HG03442 (cell line): ENCODE measurements around the gene LGR5.

Source experiments
- ATAC-seq: cut with Tn5 transposase; IDR thresholded peaks from one replicate; pipeline ENCODE4 v1.9.1; 2021; ENCODE audit warnings: mild to moderate bottlenecking, moderate library complexity; ENCODE audit not compliant: unreplicated experiment

LGR5 gene

GRCh38 chr12:71436696-71437095 is 2.9 kb upstream of the LGR5 start:
- ATAC-seq: no peak

GRCh38 chr12:71438670-71439361 is 782 bp upstream of the LGR5 start:
- no peak for ATAC-seq

GRCh38 chr12:71439362-71439612 is 311 bp upstream of the LGR5 start:
- ATAC-seq: no peak

GRCh38 chr12:71440345-71440762 is 756 bp downstream of the LGR5 start:
- no peak for ATAC-seq

GRCh38 chr12:71440763-71441748 is 1.5 kb downstream of the LGR5 start:
- ATAC-seq: peak; percentile 52

- no peak for ATAC-seq
Measured at GRCh38 chr12:71441836-71442566, 2.4 kb downstream of the LGR5 start.

GRCh38 chr12:71442567-71442931 is 3.0 kb downstream of the LGR5 start:
- no peak for ATAC-seq

GRCh38 chr12:71445071-71445470 is 5.5 kb downstream of the LGR5 start:
- no peak for ATAC-seq

- no peak for ATAC-seq
Measured at GRCh38 chr12:71447691-71448132, 8.1 kb downstream of the LGR5 start.

- ATAC-seq: no peak
Measured at GRCh38 chr12:71448150-71448581, 8.6 kb downstream of the LGR5 start.

- no peak for ATAC-seq
Measured at GRCh38 chr12:71449373-71450070, 9.9 kb downstream of the LGR5 start.

- no peak for ATAC-seq
Measured at GRCh38 chr12:71452006-71452405, 12.4 kb downstream of the LGR5 start.

GRCh38 chr12:71455028-71455737 is 15.6 kb downstream of the LGR5 start:
- no peak for ATAC-seq

GRCh38 chr12:71456316-71456715 is 16.7 kb downstream of the LGR5 start:
- ATAC-seq: no peak

GRCh38 chr12:71456990-71457389 is 17.4 kb downstream of the LGR5 start:
- ATAC-seq: no peak

- no peak for ATAC-seq
Measured at GRCh38 chr12:71460318-71460717, 20.7 kb downstream of the LGR5 start.

GRCh38 chr12:71460850-71461609 is 21.4 kb downstream of the LGR5 start:
- ATAC-seq: no peak

GRCh38 chr12:71461787-71462328 is 22.3 kb downstream of the LGR5 start:
- no peak for ATAC-seq

- no peak for ATAC-seq
Measured at GRCh38 chr12:71465796-71466195, 26.2 kb downstream of the LGR5 start.
